Stimulated activated CD8-positive, alpha-beta memory T cell treated with anti-CD3 and anti-CD28 coated beads, Interleukin-12 subunit alpha, Interleukin-12 subunit beta, amount 100 ng/mL, for 1 hour (primary cell): Measurements from ENCODE around the gene ATP6V1C2.
"Not testable (repeated sequence)": the region's sequence is repeated elsewhere in the genome, so short reads cannot be mapped to it uniquely, and the experiment has no call there.

ENCODE experiments used
- DNase-seq: peaks from one replicate; pipeline ENCODE4 v3.0.0-alpha.2; 2020; ENCODE audit warnings: low read depth

Gene ATP6V1C2

GRCh38 chr2:10768063-10768507 lies 46.7 kb downstream of the ATP6V1C2 start:
- DNase-seq, result no peak

GRCh38 chr2:10770956-10771750 lies 49.7 kb downstream of the ATP6V1C2 start:
- no peak for DNase-seq

- no peak for DNase-seq
These were observed 50.4 kb downstream of the ATP6V1C2 start for GRCh38 chr2:10771786-10772185.

GRCh38 chr2:10772201-10772867 lies 50.9 kb downstream of the ATP6V1C2 start:
- DNase-seq, result no peak

GRCh38 chr2:10772868-10773215 lies 51.4 kb downstream of the ATP6V1C2 start:
- no peak for DNase-seq

GRCh38 chr2:10773821-10774341 lies 52.5 kb downstream of the ATP6V1C2 start:
- DNase-seq, result no peak

- no peak for DNase-seq
These were observed 53.0 kb downstream of the ATP6V1C2 start for GRCh38 chr2:10774394-10774793.

GRCh38 chr2:10775021-10775780 lies 53.8 kb downstream of the ATP6V1C2 start:
- DNase-seq, result no peak

- no peak for DNase-seq
These were observed 54.4 kb downstream of the ATP6V1C2 start for GRCh38 chr2:10775831-10776230.

- DNase-seq, result no peak
These were observed 55.0 kb downstream of the ATP6V1C2 start for GRCh38 chr2:10776231-10776977.

- no peak for DNase-seq
These were observed 55.8 kb downstream of the ATP6V1C2 start for GRCh38 chr2:10777111-10777841.

GRCh38 chr2:10777842-10778723 lies 56.7 kb downstream of the ATP6V1C2 start:
- DNase-seq, result no peak

- no peak for DNase-seq
These were observed 57.3 kb downstream of the ATP6V1C2 start for GRCh38 chr2:10778724-10779115.

GRCh38 chr2:10779776-10780490 lies 58.5 kb downstream of the ATP6V1C2 start:
- no peak for DNase-seq

GRCh38 chr2:10780491-10780820 lies 59.0 kb downstream of the ATP6V1C2 start:
- DNase-seq, result no peak

- not testable (repeated sequence) for DNase-seq
These were observed 59.4 kb downstream of the ATP6V1C2 start for GRCh38 chr2:10780821-10781220.

GRCh38 chr2:10781746-10782145 lies 60.3 kb downstream of the ATP6V1C2 start:
- DNase-seq, result no peak

- no peak for DNase-seq
These were observed 62.0 kb downstream of the ATP6V1C2 start for GRCh38 chr2:10783421-10783820.

GRCh38 chr2:10784719-10785118 lies 63.3 kb downstream of the ATP6V1C2 start:
- DNase-seq, result no peak

GRCh38 chr2:10785260-10785659 lies 63.8 kb downstream of the ATP6V1C2 start:
- DNase-seq, result no peak
